OCI-LY7 (cell line): Measurements from ENCODE around the gene SLC22A13. TPM values are rescaled to one million over a fixed set of nuclear protein-coding genes. Genes with fewer than 3 reads are reported as not detected.

Source experiments
- BruUV-seq: library from RNA; stranded (reverse); fragments of 400-500 nt; replicated peaks from 2 replicates; lab custom pipeline; 2021; lab: Mats Ljungman, UMichigan
- CTCF ChIA-PET: fragments of 300-600 bp; sonication (Branson Sonifier 250); formaldehyde crosslinking; loops from one replicate; lab custom pipeline; 2022; ENCODE audit warnings: antibody characterized with exemption; ENCODE audit not compliant: unreplicated experiment; lab: Charles Lee
- POLR2A ChIA-PET: fragments of 300-600 bp; sonication (Branson Sonifier 250); formaldehyde crosslinking; loops from one replicate; lab custom pipeline; 2022; ENCODE audit warnings: antibody characterized with exemption; lab: Charles Lee
- DNase-seq: peaks from one replicate; pipeline ENCODE4 v3.0.0-alpha.2; 2015; ENCODE audit warnings: low spot score
- H2AFZ ChIP-seq: fragments of 200-600 bp; sonication (generic), shearing (Covaris generic); 2 replicates; pipeline ENCODE4 v1.6.1; 2014; ENCODE audit warnings: mild to moderate bottlenecking, antibody characterized with exemption, low read length, moderate library complexity
- H3K27ac ChIP-seq: fragments of 200-600 bp; sonication (generic); 2 replicates; pipeline ENCODE4 v1.5.1; 2014; ENCODE audit warnings: mixed run types, low read depth, mild to moderate bottlenecking, moderate library complexity, low read length, inconsistent platforms; ENCODE audit not compliant: poor library complexity, severe bottlenecking
- H3K36me3 ChIP-seq: fragments of 200-600 bp; sonication (generic); 2 replicates; pipeline ENCODE4 v1.6.1; 2014; ENCODE audit warnings: mild to moderate bottlenecking, antibody characterized with exemption, low read length, moderate library complexity, mixed read lengths; ENCODE audit not compliant: insufficient read depth
- H3K4me1 ChIP-seq: fragments of 200-600 bp; sonication (generic); 2 replicates; pipeline ENCODE4 v1.5.1; 2014; ENCODE audit warnings: mild to moderate bottlenecking, low read length; ENCODE audit not compliant: insufficient read depth, poor library complexity, severe bottlenecking
- H3K4me2 ChIP-seq: fragments of 200-600 bp; sonication (generic); 2 replicates; pipeline ENCODE4 v1.6.1; 2014; ENCODE audit warnings: mild to moderate bottlenecking, low read length
- H3K4me3 ChIP-seq: fragments of 200-600 bp; sonication (generic); 2 replicates; pipeline ENCODE4 v1.5.1; 2014; ENCODE audit warnings: mild to moderate bottlenecking, low read depth, low read length; ENCODE audit not compliant: poor library complexity, severe bottlenecking
- H3K79me2 ChIP-seq: fragments of 200-600 bp; sonication (generic); 2 replicates; pipeline ENCODE4 v1.6.1; 2016; ENCODE audit warnings: low read depth, mild to moderate bottlenecking, low read length, moderate library complexity, mixed read lengths; ENCODE audit not compliant: insufficient read depth
- H3K9me2 ChIP-seq: fragments of 200-600 bp; sonication (generic); 2 replicates; pipeline ENCODE4 v1.6.1; 2016; ENCODE audit warnings: mild to moderate bottlenecking, low read length, mixed read lengths; ENCODE audit not compliant: insufficient read depth
- H3K9me3 ChIP-seq: fragments of 200-600 bp; sonication (generic); 2 replicates; pipeline ENCODE4 v1.6.1; 2014; ENCODE audit warnings: mild to moderate bottlenecking, mixed run types, low read length, mixed read lengths
- H4K20me1 ChIP-seq: fragments of 200-600 bp; sonication (generic); 2 replicates; pipeline ENCODE4 v1.6.1; 2014; ENCODE audit warnings: mild to moderate bottlenecking, antibody characterized with exemption, low read length, moderate library complexity, mixed read lengths; ENCODE audit not compliant: insufficient read depth
- EZH2phosphoT487 ChIP-seq: fragments of 200-600 bp; sonication (generic); IDR thresholded peaks from 2 replicates; pipeline ENCODE4 v1.6.1; 2018; ENCODE audit warnings: low read depth, borderline replicate concordance, mild to moderate bottlenecking, mixed run types, antibody characterized with exemption, low read length, moderate library complexity, mixed read lengths
- intact Hi-C: fragments of 100-400 bp; cut with micrococcal nuclease; formaldehyde crosslinking; loops from one replicate; pipeline ENCODE4 v1.10.0; 2022; ENCODE audit not compliant: unreplicated experiment
- total RNA-seq, 2 experiments: library from RNA; depleted of rRNA in 1 of 2; stranded (reverse); fragments of >200 nt in 1 of 2; shearing (Covaris generic) in 1 of 2; gene quantifications; 2 replicates each; pipeline ENCODE4 v1.2.3, GENCODE V29; 2014 to 2022
- TF ChIP-seq, protein P1 (sequence below): fragments of 200-600 bp; sonication (generic); conservative IDR thresholded peaks from 2 replicates; pipeline ENCODE4 v1.5.1; 2014; ENCODE audit warnings: mild to moderate bottlenecking, antibody characterized with exemption, low read length, moderate library complexity, mixed read lengths

Gene SLC22A13
- total RNA-seq, 2 experiments from 2014 or later = 0.13 to 0.27 TPM

DNA sequence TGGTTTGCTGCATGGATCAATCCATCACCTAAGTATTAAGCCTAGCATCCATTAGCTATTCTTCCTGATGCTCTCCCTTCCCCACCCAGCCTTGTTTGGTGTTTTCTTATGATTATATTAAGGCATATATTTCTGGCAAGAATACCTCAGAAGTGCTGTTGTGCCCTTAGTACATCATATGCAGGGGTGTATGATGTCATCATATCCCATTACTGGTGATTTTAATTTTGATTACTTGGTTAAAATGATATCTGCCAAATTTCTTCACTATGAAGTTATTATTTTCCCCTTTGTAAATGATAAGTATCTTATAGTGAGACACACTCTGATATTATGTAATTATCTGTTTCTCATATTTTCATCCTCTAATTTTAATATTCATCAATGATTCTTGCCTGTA lies 31.9 kb downstream of the SLC22A13 start:
- no peak overlapping the region for H2AFZ ChIP-seq
- H4K20me1 ChIP-seq = no peaks in the 10 kb centered on the region
- no peaks in the 10 kb centered on the region for H3K9me3 ChIP-seq
- H3K9me2 ChIP-seq = no peaks in the 10 kb centered on the region
- no peak overlapping the region for H3K4me2 ChIP-seq
- intact Hi-C loops = loop anchor here (5.0 kb wide), 1 partner anchor 325 kb away; no protein-coding TSS in a partner anchor
- no peak overlapping the region for H3K4me3 ChIP-seq
- no peak overlapping the region for H3K27ac ChIP-seq
- H3K36me3 ChIP-seq = no peaks in the 10 kb centered on the region
- DNase-seq = no peak
- POLR2A ChIA-PET = interaction anchor here (0.6 kb wide), 1 partner anchor 29 kb away, joined by 3 read pairs; no protein-coding TSS in a partner anchor
- no peaks in the 10 kb centered on the region for H3K4me1 ChIP-seq
- TF ChIP-seq EZH2phosphoT487 = no peak
- TF ChIP-seq, protein P1, sequence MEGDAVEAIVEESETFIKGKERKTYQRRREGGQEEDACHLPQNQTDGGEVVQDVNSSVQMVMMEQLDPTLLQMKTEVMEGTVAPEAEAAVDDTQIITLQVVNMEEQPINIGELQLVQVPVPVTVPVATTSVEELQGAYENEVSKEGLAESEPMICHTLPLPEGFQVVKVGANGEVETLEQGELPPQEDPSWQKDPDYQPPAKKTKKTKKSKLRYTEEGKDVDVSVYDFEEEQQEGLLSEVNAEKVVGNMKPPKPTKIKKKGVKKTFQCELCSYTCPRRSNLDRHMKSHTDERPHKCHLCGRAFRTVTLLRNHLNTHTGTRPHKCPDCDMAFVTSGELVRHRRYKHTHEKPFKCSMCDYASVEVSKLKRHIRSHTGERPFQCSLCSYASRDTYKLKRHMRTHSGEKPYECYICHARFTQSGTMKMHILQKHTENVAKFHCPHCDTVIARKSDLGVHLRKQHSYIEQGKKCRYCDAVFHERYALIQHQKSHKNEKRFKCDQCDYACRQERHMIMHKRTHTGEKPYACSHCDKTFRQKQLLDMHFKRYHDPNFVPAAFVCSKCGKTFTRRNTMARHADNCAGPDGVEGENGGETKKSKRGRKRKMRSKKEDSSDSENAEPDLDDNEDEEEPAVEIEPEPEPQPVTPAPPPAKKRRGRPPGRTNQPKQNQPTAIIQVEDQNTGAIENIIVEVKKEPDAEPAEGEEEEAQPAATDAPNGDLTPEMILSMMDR = no peak
- no TSS peak for BruUV-seq
- CTCF ChIA-PET = no interaction called here
- no peaks in the 10 kb centered on the region for H3K79me2 ChIP-seq

DNA sequence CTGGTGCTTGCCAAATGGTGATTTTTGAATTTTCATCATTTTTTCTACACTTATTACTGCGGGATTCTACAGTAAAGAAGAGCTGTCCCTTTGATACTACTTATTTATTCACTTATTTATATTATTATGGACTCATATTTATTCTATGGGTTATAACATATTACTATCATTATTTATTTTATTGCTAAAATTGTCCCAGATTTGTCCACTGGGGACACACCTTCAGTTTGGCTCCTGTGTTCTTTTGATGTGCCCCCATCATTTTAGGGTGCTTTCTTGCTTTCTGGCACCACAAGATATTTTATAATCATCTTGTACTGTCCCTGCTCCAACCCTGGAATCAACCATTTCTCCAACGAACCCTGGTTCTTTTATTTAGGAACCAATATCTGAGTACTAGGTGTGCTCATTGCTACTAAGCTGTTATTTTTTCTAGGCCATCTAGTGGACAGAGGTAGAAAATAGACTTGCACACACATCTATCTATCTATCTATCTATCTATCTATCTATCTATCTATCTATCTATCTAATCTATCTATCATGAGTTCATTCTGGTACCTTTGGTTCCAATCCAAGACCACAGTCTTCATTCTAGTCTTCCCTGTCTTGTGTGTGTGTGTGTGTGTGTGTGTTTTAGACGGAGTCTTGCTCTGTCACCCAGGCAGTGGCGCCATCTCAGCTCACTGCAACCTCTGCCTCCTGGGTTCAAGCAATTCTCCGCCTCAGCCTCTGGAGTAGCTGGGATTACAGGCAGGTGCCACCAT lies 32.5 kb downstream of the SLC22A13 start:
- no peak overlapping the region for H3K27ac ChIP-seq
- ChIA-PET CTCF (no interaction called here), POLR2A (no interaction called here)
- intact Hi-C loops = loop anchor here (1.0 to 5.0 kb wide), 2 partner anchors 180 to 326 kb away; no protein-coding TSS in a partner anchor
- no TSS peak for BruUV-seq
- H3K79me2 ChIP-seq = no peaks in the 10 kb centered on the region
- peak; percentile 27 for DNase-seq
- no peaks in the 10 kb centered on the region for H3K4me1 ChIP-seq
- H3K4me3 ChIP-seq = no peak overlapping the region
- H3K9me2 ChIP-seq = no peaks in the 10 kb centered on the region
- no peak overlapping the region for H3K4me2 ChIP-seq
- TF ChIP-seq, protein P1 = peak; percentile 82
- no peak for TF ChIP-seq EZH2phosphoT487
- H4K20me1 ChIP-seq = no peaks in the 10 kb centered on the region
- H3K9me3 ChIP-seq = no peaks in the 10 kb centered on the region
- no peak overlapping the region for H2AFZ ChIP-seq
- H3K36me3 ChIP-seq = no peaks in the 10 kb centered on the region

DNA sequence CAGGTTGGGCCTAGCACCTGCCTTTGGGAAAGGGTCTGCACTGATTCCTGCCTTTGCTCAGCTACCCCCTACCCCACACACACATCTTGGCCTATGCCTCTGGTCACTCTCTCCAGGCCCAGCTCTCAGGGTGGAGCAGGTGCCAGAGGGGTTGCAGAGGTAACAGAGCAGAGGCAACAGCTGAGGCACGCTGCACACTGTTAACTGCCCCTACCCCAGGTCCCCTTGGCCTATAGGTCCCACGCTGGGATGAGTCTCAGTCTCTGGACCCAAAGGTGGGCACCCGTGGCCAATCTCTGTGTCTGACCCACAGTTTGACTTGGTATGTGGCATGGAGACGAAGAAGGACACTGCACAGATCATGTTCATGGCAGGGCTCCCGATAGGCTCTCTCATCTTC lies 41.3 kb downstream of the SLC22A13 start:
- no peaks in the 10 kb centered on the region for H3K4me1 ChIP-seq
- ChIA-PET POLR2A (no interaction called here), CTCF (no interaction called here)
- TF ChIP-seq EZH2phosphoT487 = no peak
- TF ChIP-seq, protein P1 = no peak
- H3K9me3 ChIP-seq = no peaks in the 10 kb centered on the region
- no peak overlapping the region for H2AFZ ChIP-seq
- no peak overlapping the region for H3K27ac ChIP-seq
- DNase-seq = no peak
- H3K79me2 ChIP-seq = no peaks in the 10 kb centered on the region
- H3K4me2 ChIP-seq = no peak overlapping the region
- no peak overlapping the region for H3K4me3 ChIP-seq
- H3K36me3 ChIP-seq = no peaks in the 10 kb centered on the region
- H4K20me1 ChIP-seq = no peaks in the 10 kb centered on the region
- no TSS peak for BruUV-seq
- intact Hi-C loops = no loop called here
- H3K9me2 ChIP-seq = no peaks in the 10 kb centered on the region
